HG02885 (cell line): Measurements from ENCODE around the gene MTA1.

ENCODE experiments used
- ATAC-seq: cut with Tn5 transposase; IDR thresholded peaks from one replicate; pipeline ENCODE4 v1.9.1; 2021; ENCODE audit warnings: mild to moderate bottlenecking; ENCODE audit not compliant: unreplicated experiment, poor library complexity

Gene MTA1

GRCh38 chr14:105386581-105387529, 32.8 kb upstream of the MTA1 start:
- ATAC-seq, result no peak

GRCh38 chr14:105387530-105387922, 32.1 kb upstream of the MTA1 start:
- ATAC-seq, result no peak

- ATAC-seq, result no peak
Observed at GRCh38 chr14:105388110-105388951, 31.3 kb upstream of the MTA1 start.

- ATAC-seq, result no peak
Observed at GRCh38 chr14:105388976-105389375, 30.7 kb upstream of the MTA1 start.

- ATAC-seq, result no peak
Observed at GRCh38 chr14:105389534-105389933, 30.1 kb upstream of the MTA1 start.

- no peak for ATAC-seq
Observed at GRCh38 chr14:105389976-105390848, 29.4 kb upstream of the MTA1 start.

GRCh38 chr14:105390849-105391500, 28.7 kb upstream of the MTA1 start:
- no peak for ATAC-seq

- no peak for ATAC-seq
Observed at GRCh38 chr14:105391541-105391940, 28.1 kb upstream of the MTA1 start.

GRCh38 chr14:105392131-105393090, 27.2 kb upstream of the MTA1 start:
- ATAC-seq, result no peak

- ATAC-seq, result no peak
Observed at GRCh38 chr14:105393151-105393550, 26.5 kb upstream of the MTA1 start.

GRCh38 chr14:105394714-105395537, 24.7 kb upstream of the MTA1 start:
- ATAC-seq, result no peak

- ATAC-seq, result no peak
Observed at GRCh38 chr14:105395538-105395854, 24.1 kb upstream of the MTA1 start.

- no peak for ATAC-seq
Observed at GRCh38 chr14:105397350-105397931, 22.2 kb upstream of the MTA1 start.

- peak; percentile 80 for ATAC-seq
Observed at GRCh38 chr14:105398044-105398725, 21.4 kb upstream of the MTA1 start, which contains the start of gene TEX22. Gene TEX22 (plus strand): TSS chr14:105398538. CDS start chr14:105399341, 803 bp downstream.

GRCh38 chr14:105398726-105399465, 20.7 kb upstream of the MTA1 start:
- ATAC-seq, result peak; percentile 48

GRCh38 chr14:105399466-105399775, 20.2 kb upstream of the MTA1 start:
- no peak for ATAC-seq
